Trophoblast cell (in vitro differentiated cells and primary cell): ENCODE results near the gene TBC1D13.

Source experiments
- DNase-seq, 2 donors: peaks; one replicate each; pipeline ENCODE4 v3.0.0-alpha.2; 2016
- H2AFZ ChIP-seq: 2 replicates; pipeline ENCODE4 v1.6.1; 2013; ENCODE audit warnings: low read length, moderate library complexity, mild to moderate bottlenecking; ENCODE audit not compliant: insufficient read depth, poor library complexity
- H2AK5ac ChIP-seq: 2 replicates; pipeline ENCODE4 v1.6.1; 2013; ENCODE audit warnings: mild to moderate bottlenecking, low read length
- H2BK120ac ChIP-seq: 2 replicates; pipeline ENCODE4 v1.6.1; 2013; ENCODE audit warnings: low read length, mild to moderate bottlenecking, moderate library complexity; ENCODE audit not compliant: insufficient read depth, poor library complexity
- H2BK12ac ChIP-seq: 2 replicates; pipeline ENCODE4 v1.6.1; 2013; ENCODE audit warnings: mild to moderate bottlenecking, low read length, moderate library complexity
- H2BK5ac ChIP-seq: 2 replicates; pipeline ENCODE4 v1.6.1; 2013; ENCODE audit warnings: low read length, low read depth, moderate library complexity, mild to moderate bottlenecking; ENCODE audit not compliant: poor library complexity
- H3K14ac ChIP-seq: 2 replicates; pipeline ENCODE4 v1.6.1; 2013; ENCODE audit warnings: mild to moderate bottlenecking, low read length
- H3K18ac ChIP-seq: 2 replicates; pipeline ENCODE4 v1.6.1; 2013; ENCODE audit warnings: mild to moderate bottlenecking, low read length
- H3K23ac ChIP-seq: 2 replicates; pipeline ENCODE4 v1.6.1; 2013; ENCODE audit warnings: low read length
- H3K27ac ChIP-seq: 2 replicates; pipeline ENCODE4 v1.5.1; 2013; ENCODE audit warnings: low read depth, mild to moderate bottlenecking, inconsistent platforms, low read length, moderate library complexity
- H3K27me3 ChIP-seq: 2 replicates; pipeline ENCODE4 v1.6.1; 2013; ENCODE audit warnings: inconsistent platforms, mild to moderate bottlenecking, low read length, moderate library complexity; ENCODE audit not compliant: insufficient read depth
- H3K36me3 ChIP-seq, 2 experiments: 1 replicate in 1 of 2; 2 replicates in 1 of 2; pipeline ENCODE4 v1.6.1; 2013; ENCODE audit warnings: low read length in 2 of 2, mild to moderate bottlenecking in 2 of 2, moderate library complexity in 1 of 2; ENCODE audit not compliant: insufficient read depth in 2 of 2, control insufficient read depth in 1 of 2
- H3K4ac ChIP-seq: 2 replicates; pipeline ENCODE4 v1.6.1; 2013; ENCODE audit warnings: low read depth, mild to moderate bottlenecking, low read length, moderate library complexity
- H3K4me1 ChIP-seq, 2 experiments: 1 replicate in 1 of 2; 2 replicates in 1 of 2; pipeline ENCODE4 v1.6.1; 2013; ENCODE audit warnings: low read length in 2 of 2, mild to moderate bottlenecking in 2 of 2, moderate library complexity in 1 of 2; ENCODE audit not compliant: insufficient read depth in 2 of 2, control insufficient read depth in 1 of 2
- H3K4me2 ChIP-seq: 2 replicates; pipeline ENCODE4 v1.6.1; 2013; ENCODE audit warnings: inconsistent platforms, mild to moderate bottlenecking, low read length, moderate library complexity
- H3K4me3 ChIP-seq: 2 replicates; pipeline ENCODE4 v1.5.1; 2013; ENCODE audit warnings: mild to moderate bottlenecking, low read depth, low read length, inconsistent platforms
- H3K79me1 ChIP-seq: one replicate; pipeline ENCODE4 v1.6.1; 2013; ENCODE audit warnings: low read length
- H3K79me2 ChIP-seq: 2 replicates; pipeline ENCODE4 v1.6.1; 2013; ENCODE audit warnings: low read length, mild to moderate bottlenecking; ENCODE audit not compliant: control insufficient read depth, insufficient read depth, poor library complexity
- H3K9ac ChIP-seq: 2 replicates; pipeline ENCODE4 v1.6.1; 2013; ENCODE audit warnings: mild to moderate bottlenecking, low read length
- H3K9me3 ChIP-seq: 2 replicates; pipeline ENCODE4 v1.6.1; 2013; ENCODE audit warnings: low read depth, mild to moderate bottlenecking, control low read depth, inconsistent platforms, low read length; ENCODE audit not compliant: insufficient read depth
- H4K12ac ChIP-seq: 2 replicates; pipeline ENCODE4 v1.6.1; 2013; ENCODE audit warnings: low read depth, mild to moderate bottlenecking, low read length, moderate library complexity
- H4K8ac ChIP-seq: 2 replicates; pipeline ENCODE4 v1.6.1; 2013; ENCODE audit warnings: low read depth, mild to moderate bottlenecking, low read length, moderate library complexity
- H4K91ac ChIP-seq: one replicate; pipeline ENCODE4 v1.6.1; 2013; ENCODE audit warnings: low read depth, mild to moderate bottlenecking, low read length, moderate library complexity
- WGBS: extraction: QIAGEN DNeasy Blood & Tissue Kit; methylation state at CpG from one replicate; pipeline ENCODE4 v1.1.7; 2013; ENCODE audit warnings: missing lambda C conversion rate; ENCODE audit not compliant: insufficient read length, insufficient coverage; ENCODE audit errors: extremely low coverage; 5-methylcytosine and 5-hydroxymethylcytosine counted together

Gene TBC1D13

GRCh38 chr9:128750926-128751595 lies 36.0 kb upstream of the TBC1D13 start:
- no peak overlapping the region for H3K4me3 ChIP-seq
- H4K8ac ChIP-seq: no peak overlapping the region
- H3K23ac ChIP-seq: no peak overlapping the region
- no peak overlapping the region for H4K12ac ChIP-seq
- H3K4ac ChIP-seq: no peak overlapping the region
- no peaks in the 10 kb centered on the region for H3K9me3 ChIP-seq
- H2BK12ac ChIP-seq: no peak overlapping the region
- DNase-seq: peak; percentile 18 to 56
- H2BK120ac ChIP-seq: no peak overlapping the region
- no peaks in the 10 kb centered on the region for H3K79me1 ChIP-seq
- no peaks in the 10 kb centered on the region for H3K27me3 ChIP-seq
- no peak overlapping the region for H3K9ac ChIP-seq
- no peaks in the 10 kb centered on the region for H3K79me2 ChIP-seq
- H3K4me2 ChIP-seq: no peak overlapping the region
- no peak overlapping the region for H4K91ac ChIP-seq
- peaks cover 34 to 39% of the 10 kb centered on the region in 2 experiments for H3K36me3 ChIP-seq
- H2AK5ac ChIP-seq: no peak overlapping the region
- WGBS: no CpG with 5 or more reads among the region's 22 CpGs
- no peak overlapping the region for H3K18ac ChIP-seq
- H2BK5ac ChIP-seq: no peak overlapping the region
- no peak overlapping the region for H2AFZ ChIP-seq
- H3K14ac ChIP-seq: no peak overlapping the region
- H3K4me1 ChIP-seq: no peaks in the 10 kb centered on the region
- no peak overlapping the region for H3K27ac ChIP-seq

DNA sequence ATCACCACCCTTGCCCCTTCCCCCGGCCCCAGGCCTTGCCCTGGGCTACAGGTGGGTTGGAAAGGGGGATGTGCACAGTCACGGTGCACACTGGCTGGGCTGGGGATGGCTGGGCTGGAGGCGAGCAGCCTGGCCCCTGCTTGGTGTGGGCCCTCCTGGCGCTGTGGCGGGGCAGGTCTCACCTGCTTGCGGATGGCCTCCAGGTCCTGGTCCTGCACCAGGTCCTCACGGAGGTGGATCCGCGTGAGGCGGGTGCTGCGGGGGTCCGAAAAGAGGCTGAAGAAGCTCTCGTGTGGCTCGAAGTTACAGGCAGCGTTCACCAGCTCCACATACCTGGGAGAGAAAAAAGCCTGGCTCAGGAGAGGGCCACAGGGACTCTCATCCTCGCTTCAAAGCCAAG lies 33.4 kb upstream of the TBC1D13 start:
- Histone ChIP-seq H2AK5ac (no peak overlapping the region), H4K91ac (no peak overlapping the region), H3K4me2 (no peak overlapping the region), H4K8ac (no peak overlapping the region), H2BK12ac (no peak overlapping the region), H3K36me3 (peaks cover 34 to 39% of the 10 kb centered on the region in 2 experiments), H3K14ac (no peak overlapping the region), H3K23ac (no peak overlapping the region), H3K27ac (no peak overlapping the region), H2BK5ac (no peak overlapping the region), H3K9ac (no peak overlapping the region), H2AFZ (no peak overlapping the region), H3K4ac (no peak overlapping the region), H3K4me3 (no peak overlapping the region), H3K9me3 (no peaks in the 10 kb centered on the region), H2BK120ac (no peak overlapping the region), H3K79me2 (no peaks in the 10 kb centered on the region), H3K27me3 (no peaks in the 10 kb centered on the region), H4K12ac (no peak overlapping the region), H3K4me1 (no peaks in the 10 kb centered on the region), H3K18ac (no peak overlapping the region), H3K79me1 (no peaks in the 10 kb centered on the region)
- no CpG with 5 or more reads among the region's 16 CpGs for WGBS
- DNase-seq: no peak

DNA sequence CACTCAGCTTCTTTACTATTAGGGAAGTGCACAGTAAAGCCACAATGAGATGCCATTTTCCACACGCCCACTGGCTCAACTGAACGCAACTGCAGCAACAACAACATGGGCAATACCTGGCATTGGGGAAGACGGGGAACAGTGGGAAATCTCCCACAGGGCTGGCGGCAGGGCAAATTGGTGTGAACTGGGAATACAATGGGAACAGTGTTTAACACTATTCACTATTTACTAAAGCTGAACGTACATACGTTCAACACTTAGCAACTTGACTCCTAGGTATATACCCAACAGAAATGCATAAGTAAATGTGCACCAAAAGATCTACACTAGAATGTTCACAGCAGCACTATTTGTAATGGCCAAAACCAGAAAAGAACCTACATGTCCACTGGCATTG lies 29.5 kb upstream of the TBC1D13 start:
- no peak overlapping the region for H3K9ac ChIP-seq
- DNase-seq: no peak
- H2AFZ ChIP-seq: no peak overlapping the region
- WGBS: no CpG with 5 or more reads among the region's 6 CpGs
- no peak overlapping the region for H3K4me2 ChIP-seq
- H3K4me1 ChIP-seq: no peaks in the 10 kb centered on the region
- H3K4ac ChIP-seq: no peak overlapping the region
- no peak overlapping the region for H3K4me3 ChIP-seq
- no peaks in the 10 kb centered on the region for H3K9me3 ChIP-seq
- no peak overlapping the region for H2BK5ac ChIP-seq
- H4K91ac ChIP-seq: no peak overlapping the region
- H3K14ac ChIP-seq: no peak overlapping the region
- no peak overlapping the region for H3K27ac ChIP-seq
- no peak overlapping the region for H4K12ac ChIP-seq
- H2BK12ac ChIP-seq: no peak overlapping the region
- no peak overlapping the region for H2AK5ac ChIP-seq
- peaks cover 11 to 23% of the 10 kb centered on the region in 2 experiments for H3K36me3 ChIP-seq
- no peaks in the 10 kb centered on the region for H3K27me3 ChIP-seq
- no peak overlapping the region for H3K18ac ChIP-seq
- H2BK120ac ChIP-seq: no peak overlapping the region
- H3K79me2 ChIP-seq: no peaks in the 10 kb centered on the region
- H3K23ac ChIP-seq: no peak overlapping the region
- no peak overlapping the region for H4K8ac ChIP-seq
- H3K79me1 ChIP-seq: no peaks in the 10 kb centered on the region

- Histone ChIP-seq H3K23ac (no peak overlapping the region), H3K36me3 (peaks cover 0 to 8% of the 10 kb centered on the region in 2 experiments), H3K4me2 (no peak overlapping the region), H3K27ac (no peak overlapping the region), H4K12ac (no peak overlapping the region), H3K18ac (no peak overlapping the region), H2BK120ac (no peak overlapping the region), H3K14ac (no peak overlapping the region), H2AK5ac (no peak overlapping the region), H3K79me1 (no peaks in the 10 kb centered on the region), H3K79me2 (no peaks in the 10 kb centered on the region), H3K27me3 (no peaks in the 10 kb centered on the region), H3K9me3 (no peaks in the 10 kb centered on the region), H3K4me3 (no peak overlapping the region), H2BK12ac (no peak overlapping the region), H2AFZ (no peak overlapping the region), H3K9ac (no peak overlapping the region), H4K91ac (no peak overlapping the region), H2BK5ac (no peak overlapping the region), H3K4me1 (no peaks in the 10 kb centered on the region), H4K8ac (no peak overlapping the region), H3K4ac (no peak overlapping the region)
- DNase-seq: no peak
- no CpG with 5 or more reads among the region's 9 CpGs for WGBS
Observed at GRCh38 chr9:128762671-128763449, 24.2 kb upstream of the TBC1D13 start.
